Panc1 (cell line): ENCODE measurements around the gene SKIC8. TPM values are rescaled to one million over a fixed set of nuclear protein-coding genes. Genes with fewer than 3 reads are reported as not detected.

Experiments used
- ATAC-seq: fragments of 200-7000 bp; cut with Tn5 transposase; 2 replicates; pipeline ENCODE4 v1.9.1; 2020; ENCODE audit warnings: mild to moderate bottlenecking, moderate library complexity
- BruUV-seq: library from RNA; stranded (reverse); fragments of 400-500 nt; replicated peaks from 2 replicates; lab custom pipeline; 2021; lab: Mats Ljungman, UMichigan
- CTCF ChIA-PET: fragments of 300-600 bp; sonication (Branson Sonifier 250); formaldehyde crosslinking; loops from one replicate; lab custom pipeline; 2022; ENCODE audit warnings: antibody characterized with exemption; lab: Charles Lee
- POLR2A ChIA-PET: fragments of 300-600 bp; sonication (Branson Sonifier 250); formaldehyde crosslinking; loops from one replicate; lab custom pipeline; 2022; ENCODE audit warnings: antibody characterized with exemption; lab: Charles Lee
- DNase-seq: peaks from one replicate; pipeline ENCODE4 v3.0.0-alpha.2; 2010; ENCODE audit warnings: low read depth, low spot score
- H3K27ac ChIP-seq: 2 replicates; pipeline ENCODE4 v1.5.1; 2011; ENCODE audit warnings: mild to moderate bottlenecking, low read length, inconsistent platforms
- H3K27me3 ChIP-seq: fragments of 200-500 bp; sonication (Bioruptor generic); 2 replicates; pipeline ENCODE4 v1.6.0; 2014; ENCODE audit warnings: low read length, inconsistent platforms; ENCODE audit not compliant: control insufficient read depth, insufficient read depth
- H3K36me3 ChIP-seq: fragments of 200-500 bp; sonication (Bioruptor generic); 2 replicates; pipeline ENCODE4 v1.5.1; 2014; ENCODE audit warnings: inconsistent platforms, mild to moderate bottlenecking, low read length, moderate library complexity; ENCODE audit not compliant: control insufficient read depth, insufficient read depth
- H3K4me1 ChIP-seq: 2 replicates; pipeline ENCODE4 v1.5.1; 2011; ENCODE audit warnings: inconsistent platforms, mild to moderate bottlenecking, low read length, moderate library complexity; ENCODE audit not compliant: control insufficient read depth, insufficient read depth
- H3K4me3 ChIP-seq, 2 experiments: 2 replicates each; pipeline ENCODE4 v1.5.1; 2011 to 2012; ENCODE audit warnings: low read depth in 2 of 2, low read length in 2 of 2, mild to moderate bottlenecking in 2 of 2, inconsistent platforms in 1 of 2, moderate library complexity in 1 of 2
- H3K9me3 ChIP-seq: fragments of 200-500 bp; sonication (Bioruptor generic); 2 replicates; pipeline ENCODE4 v1.5.1; 2014; ENCODE audit warnings: low read depth, mild to moderate bottlenecking, inconsistent platforms, low read length, moderate library complexity; ENCODE audit not compliant: control insufficient read depth, insufficient read depth
- CTCF ChIP-seq: fragments of 450-650 bp; IDR thresholded peaks from 2 replicates; pipeline ENCODE4 v1.5.1; 2017; ENCODE audit warnings: mild to moderate bottlenecking
- POLR2AphosphoS5 ChIP-seq: IDR thresholded peaks from 2 replicates; pipeline ENCODE4 v1.6.1; 2012; ENCODE audit warnings: mild to moderate bottlenecking, low read depth, low read length, moderate library complexity
- REST ChIP-seq, 2 experiments: IDR thresholded peaks; 2 replicates each; pipeline ENCODE4 v1.6.1; 2011 to 2012; ENCODE audit warnings: low read depth in 2 of 2, control low read depth in 1 of 2, low read length in 1 of 2, mild to moderate bottlenecking in 1 of 2, moderate library complexity in 1 of 2; ENCODE audit not compliant: insufficient read depth in 1 of 2
- SIN3A ChIP-seq: IDR thresholded peaks from 2 replicates; pipeline ENCODE4 v1.6.1; 2012; ENCODE audit warnings: low read depth, mild to moderate bottlenecking, low read length, moderate library complexity, borderline replicate concordance; ENCODE audit not compliant: insufficient read depth
- TCF7L2 ChIP-seq: IDR thresholded peaks from 2 replicates; pipeline ENCODE4 v1.6.1; 2011; ENCODE audit warnings: mild to moderate bottlenecking, low read depth, low read length, inconsistent platforms
- in situ Hi-C: cut with HindIII; loops from 2 replicates; pipeline ENCODE4 v1.10.0; 2016; ENCODE audit warnings: low sequenced_read_pairs, low pct_unique_long_range_greater_than_20kb
- intact Hi-C: fragments of 100-400 bp; cut with micrococcal nuclease; formaldehyde crosslinking; loops from one replicate; pipeline ENCODE4 v1.10.0; 2022; ENCODE audit not compliant: unreplicated experiment
- total RNA-seq: library from RNA; stranded (reverse); gene quantifications from one replicate; pipeline ENCODE4 v1.2.1, GENCODE V29; 2021; ENCODE audit not compliant: unreplicated experiment

SKIC8 gene
- total RNA-seq, 1 experiment from 2014 or later: 66.3 TPM

GRCh38 chr15:78338781-78339180, 39.4 kb upstream of the SKIC8 start:
- Histone ChIP-seq H3K4me1 (peaks cover 5% of the 10 kb centered on the region; the same call in 1 of the 2 replicates), H3K27me3 (peaks cover 15% of the 10 kb centered on the region), H3K36me3 (no peaks in the 10 kb centered on the region), H3K27ac (no peak overlapping the region), H3K4me3 (no peak overlapping the region), H3K9me3 (no peaks in the 10 kb centered on the region)
- TF ChIP-seq TCF7L2: no peak
- no peak for TF ChIP-seq SIN3A
- no peak for TF ChIP-seq POLR2AphosphoS5
- TF ChIP-seq CTCF: no peak
- no peak for TF ChIP-seq REST (IDR thresholded peaks at IDR 0.05; ENCODE audit: insufficient read depth in 1 of 2, low read depth in 2 of 2, low read length in 1 of 2)
- intact Hi-C loops: no loop called here
- DNase-seq (no peak), ATAC-seq (no peak)
- POLR2A ChIA-PET: no interaction called here
- CTCF ChIA-PET: no interaction called here
- no TSS peak for BruUV-seq
- in situ Hi-C loops: no loop called here

- Histone ChIP-seq H3K4me1 (peaks cover 5% of the 10 kb centered on the region; the same call in 1 of the 2 replicates), H3K9me3 (no peaks in the 10 kb centered on the region), H3K27ac (no peak overlapping the region), H3K27me3 (peaks cover 10% of the 10 kb centered on the region; the same call in 1 of the 2 replicates), H3K4me3 (no peak overlapping the region), H3K36me3 (no peaks in the 10 kb centered on the region)
- no peak for ATAC-seq
- DNase-seq: no peak
- no TSS peak for BruUV-seq
- TF ChIP-seq CTCF (no peak), SIN3A (no peak), REST (IDR thresholded peaks at IDR 0.05; ENCODE audit: insufficient read depth in 1 of 2, low read depth in 2 of 2, low read length in 1 of 2) (no peak), POLR2AphosphoS5 (no peak), TCF7L2 (no peak)
- intact Hi-C loops (no loop called here), in situ Hi-C loops (no loop called here)
- CTCF ChIA-PET: no interaction called here
- POLR2A ChIA-PET: no interaction called here
These were observed 36.6 kb upstream of the SKIC8 start for GRCh38 chr15:78335985-78336384.
